Karpas-422 (cell line): ENCODE results near the gene PRAC2. TPM values are rescaled to one million over a fixed set of nuclear protein-coding genes. Genes with fewer than 3 reads are reported as not detected.

Experiments
- DNase-seq: peaks from one replicate; pipeline ENCODE4 v3.0.0-alpha.2; 2015
- H2AFZ ChIP-seq: fragments of 200-600 bp; sonication (generic); 2 replicates; pipeline ENCODE4 v1.6.1; 2014; ENCODE audit warnings: antibody characterized with exemption, low read length, mixed read lengths
- H3K27ac ChIP-seq: fragments of 200-600 bp; sonication (generic); 2 replicates; pipeline ENCODE4 v1.5.1; 2014; ENCODE audit warnings: mild to moderate bottlenecking, low read length, moderate library complexity
- H3K27me3 ChIP-seq: fragments of 200-600 bp; sonication (generic); 2 replicates; pipeline ENCODE4 v1.6.1; 2014; ENCODE audit warnings: low read length, mixed read lengths
- H3K36me3 ChIP-seq: fragments of 200-600 bp; sonication (generic); 2 replicates; pipeline ENCODE4 v1.6.1; 2014; ENCODE audit warnings: low read length, mixed read lengths; ENCODE audit not compliant: insufficient read depth
- H3K4me1 ChIP-seq: fragments of 200-600 bp; sonication (generic); 2 replicates; pipeline ENCODE4 v1.6.1; 2014; ENCODE audit warnings: mild to moderate bottlenecking, low read length, mixed read lengths
- H3K4me2 ChIP-seq: fragments of 200-600 bp; sonication (generic); 2 replicates; pipeline ENCODE4 v1.6.1; 2014; ENCODE audit warnings: low read length, low read depth, mild to moderate bottlenecking; ENCODE audit not compliant: poor library complexity, severe bottlenecking
- H3K4me3 ChIP-seq: fragments of 200-600 bp; sonication (generic); 2 replicates; pipeline ENCODE4 v1.5.1; 2014; ENCODE audit warnings: mild to moderate bottlenecking, antibody characterized with exemption, low read length, mixed read lengths
- H3K79me2 ChIP-seq: fragments of 200-600 bp; sonication (generic); 2 replicates; pipeline ENCODE4 v1.6.1; 2014; ENCODE audit warnings: mild to moderate bottlenecking, low read length, mixed read lengths
- H3K9ac ChIP-seq: fragments of 200-600 bp; sonication (generic); 2 replicates; pipeline ENCODE4 v1.6.0; 2014; ENCODE audit warnings: low read length
- H3K9me2 ChIP-seq: fragments of 200-600 bp; sonication (generic), shearing (Covaris generic); replicated peaks from 2 replicates; pipeline ENCODE4 v1.6.0; 2014; ENCODE audit warnings: mild to moderate bottlenecking, low read length, moderate library complexity; ENCODE audit not compliant: insufficient read depth
- H3K9me3 ChIP-seq: fragments of 300-700, 200-600 bp; sonication (generic); 2 replicates; pipeline ENCODE4 v1.6.1; 2014; ENCODE audit warnings: low read length, mixed read lengths
- H4K20me1 ChIP-seq: fragments of 200-600 bp; sonication (generic); 2 replicates; pipeline ENCODE4 v1.6.1; 2014; ENCODE audit warnings: mild to moderate bottlenecking, antibody characterized with exemption, low read length, low read depth; ENCODE audit not compliant: insufficient read depth
- total RNA-seq: library from RNA; depleted of rRNA; stranded (reverse); fragments of >200 nt; shearing (Covaris generic); gene quantifications from 2 replicates; pipeline ENCODE4 v1.2.3, GENCODE V29; 2014; ENCODE audit warnings: low replicate concordance

Gene PRAC2
- total RNA-seq, 1 experiment from 2014 or later, result not detected

GRCh38 chr17:48749621-48750553, 26.9 kb downstream of the PRAC2 start:
- no peaks in the 10 kb centered on the region for H3K27me3 ChIP-seq
- H4K20me1 ChIP-seq, result no peaks in the 10 kb centered on the region
- H3K9ac ChIP-seq, result no peak overlapping the region
- H3K9me2 ChIP-seq, result no peaks in the 10 kb centered on the region
- no peaks in the 10 kb centered on the region for H3K9me3 ChIP-seq
- no peak for DNase-seq
- H3K4me3 ChIP-seq, result no peak overlapping the region
- no peak overlapping the region for H3K27ac ChIP-seq
- no peak overlapping the region for H2AFZ ChIP-seq
- H3K36me3 ChIP-seq, result no peaks in the 10 kb centered on the region
- H3K4me1 ChIP-seq, result no peaks in the 10 kb centered on the region
- no peak overlapping the region for H3K4me2 ChIP-seq
- no peaks in the 10 kb centered on the region for H3K79me2 ChIP-seq

- no peak overlapping the region for H3K9ac ChIP-seq
- H3K36me3 ChIP-seq, result no peaks in the 10 kb centered on the region
- no peaks in the 10 kb centered on the region for H4K20me1 ChIP-seq
- H2AFZ ChIP-seq, result no peak overlapping the region
- no peaks in the 10 kb centered on the region for H3K9me2 ChIP-seq
- H3K27me3 ChIP-seq, result no peaks in the 10 kb centered on the region
- DNase-seq, result no peak
- H3K4me3 ChIP-seq, result no peak overlapping the region
- H3K4me2 ChIP-seq, result no peak overlapping the region
- no peaks in the 10 kb centered on the region for H3K9me3 ChIP-seq
- H3K4me1 ChIP-seq, result no peaks in the 10 kb centered on the region
- H3K79me2 ChIP-seq, result no peaks in the 10 kb centered on the region
- no peak overlapping the region for H3K27ac ChIP-seq
Observed at GRCh38 chr17:48751172-48751571, 28.2 kb downstream of the PRAC2 start.

- H3K4me3 ChIP-seq, result no peak overlapping the region
- no peaks in the 10 kb centered on the region for H3K9me3 ChIP-seq
- H3K36me3 ChIP-seq, result no peaks in the 10 kb centered on the region
- no peak for DNase-seq
- no peaks in the 10 kb centered on the region for H4K20me1 ChIP-seq
- no peak overlapping the region for H3K4me2 ChIP-seq
- H3K9me2 ChIP-seq, result no peaks in the 10 kb centered on the region
- H2AFZ ChIP-seq, result no peak overlapping the region
- no peak overlapping the region for H3K27ac ChIP-seq
- no peaks in the 10 kb centered on the region for H3K4me1 ChIP-seq
- no peaks in the 10 kb centered on the region for H3K27me3 ChIP-seq
- H3K9ac ChIP-seq, result no peak overlapping the region
- H3K79me2 ChIP-seq, result no peaks in the 10 kb centered on the region
Observed at GRCh38 chr17:48751733-48752398, 28.9 kb downstream of the PRAC2 start.

GRCh38 chr17:48752399-48753288, 29.7 kb downstream of the PRAC2 start:
- Histone ChIP-seq H3K27ac (no peak overlapping the region), H3K27me3 (no peaks in the 10 kb centered on the region), H3K36me3 (no peaks in the 10 kb centered on the region), H3K9me3 (no peaks in the 10 kb centered on the region), H3K4me3 (no peak overlapping the region), H3K4me1 (no peaks in the 10 kb centered on the region), H3K9ac (no peak overlapping the region), H3K4me2 (no peak overlapping the region), H3K79me2 (no peaks in the 10 kb centered on the region), H2AFZ (no peak overlapping the region), H4K20me1 (no peaks in the 10 kb centered on the region), H3K9me2 (no peaks in the 10 kb centered on the region)
- DNase-seq, result no peak

- Histone ChIP-seq H3K9ac (no peak overlapping the region), H2AFZ (no peak overlapping the region), H3K27ac (no peak overlapping the region), H3K9me3 (no peaks in the 10 kb centered on the region), H3K4me1 (no peaks in the 10 kb centered on the region), H3K4me2 (no peak overlapping the region), H3K4me3 (no peak overlapping the region), H3K36me3 (no peaks in the 10 kb centered on the region), H3K79me2 (no peaks in the 10 kb centered on the region), H3K9me2 (no peaks in the 10 kb centered on the region), H4K20me1 (no peaks in the 10 kb centered on the region), H3K27me3 (no peaks in the 10 kb centered on the region)
- DNase-seq, result no peak
Observed at GRCh38 chr17:48753794-48754499, 31.0 kb downstream of the PRAC2 start.

GRCh38 chr17:48754500-48755261, 31.7 kb downstream of the PRAC2 start:
- H2AFZ ChIP-seq, result no peak overlapping the region
- no peak for DNase-seq
- no peak overlapping the region for H3K4me2 ChIP-seq
- H3K4me3 ChIP-seq, result no peak overlapping the region
- no peaks in the 10 kb centered on the region for H3K9me3 ChIP-seq
- no peaks in the 10 kb centered on the region for H4K20me1 ChIP-seq
- H3K4me1 ChIP-seq, result no peaks in the 10 kb centered on the region
- no peak overlapping the region for H3K27ac ChIP-seq
- no peaks in the 10 kb centered on the region for H3K79me2 ChIP-seq
- H3K36me3 ChIP-seq, result no peaks in the 10 kb centered on the region
- H3K9me2 ChIP-seq, result no peaks in the 10 kb centered on the region
- no peaks in the 10 kb centered on the region for H3K27me3 ChIP-seq
- no peak overlapping the region for H3K9ac ChIP-seq

- Histone ChIP-seq H3K9me2 (no peaks in the 10 kb centered on the region), H3K79me2 (no peaks in the 10 kb centered on the region), H3K27me3 (no peaks in the 10 kb centered on the region), H2AFZ (no peak overlapping the region), H3K4me2 (no peak overlapping the region), H3K27ac (no peak overlapping the region), H3K9me3 (no peaks in the 10 kb centered on the region), H3K4me1 (no peaks in the 10 kb centered on the region), H3K36me3 (no peaks in the 10 kb centered on the region), H3K9ac (no peak overlapping the region), H3K4me3 (no peak overlapping the region), H4K20me1 (no peaks in the 10 kb centered on the region)
- no peak for DNase-seq
Observed at GRCh38 chr17:48755356-48755755, 32.4 kb downstream of the PRAC2 start.
